Astrocyte of the spinal cord (primary cell): ENCODE measurements around the gene SLC7A6.

ENCODE experiments used
- DNase-seq: peaks from one replicate; pipeline ENCODE4 v3.0.0; 2011; ENCODE audit warnings: low read depth, low spot score
- H3K4me3 ChIP-seq: 2 replicates; pipeline ENCODE4 v1.5.1; 2011; ENCODE audit warnings: low read depth, mild to moderate bottlenecking, low read length, moderate library complexity
- in situ Hi-C: cut with HindIII; loops from 2 replicates; pipeline ENCODE4 v1.10.0; 2017; ENCODE audit warnings: low sequenced_read_pairs
- TF ChIP-seq, protein P1 (sequence below): IDR thresholded peaks from 2 replicates; pipeline ENCODE4 v1.5.1; 2012; ENCODE audit warnings: low read depth, mild to moderate bottlenecking, low read length, inconsistent platforms

SLC7A6 gene

DNA sequence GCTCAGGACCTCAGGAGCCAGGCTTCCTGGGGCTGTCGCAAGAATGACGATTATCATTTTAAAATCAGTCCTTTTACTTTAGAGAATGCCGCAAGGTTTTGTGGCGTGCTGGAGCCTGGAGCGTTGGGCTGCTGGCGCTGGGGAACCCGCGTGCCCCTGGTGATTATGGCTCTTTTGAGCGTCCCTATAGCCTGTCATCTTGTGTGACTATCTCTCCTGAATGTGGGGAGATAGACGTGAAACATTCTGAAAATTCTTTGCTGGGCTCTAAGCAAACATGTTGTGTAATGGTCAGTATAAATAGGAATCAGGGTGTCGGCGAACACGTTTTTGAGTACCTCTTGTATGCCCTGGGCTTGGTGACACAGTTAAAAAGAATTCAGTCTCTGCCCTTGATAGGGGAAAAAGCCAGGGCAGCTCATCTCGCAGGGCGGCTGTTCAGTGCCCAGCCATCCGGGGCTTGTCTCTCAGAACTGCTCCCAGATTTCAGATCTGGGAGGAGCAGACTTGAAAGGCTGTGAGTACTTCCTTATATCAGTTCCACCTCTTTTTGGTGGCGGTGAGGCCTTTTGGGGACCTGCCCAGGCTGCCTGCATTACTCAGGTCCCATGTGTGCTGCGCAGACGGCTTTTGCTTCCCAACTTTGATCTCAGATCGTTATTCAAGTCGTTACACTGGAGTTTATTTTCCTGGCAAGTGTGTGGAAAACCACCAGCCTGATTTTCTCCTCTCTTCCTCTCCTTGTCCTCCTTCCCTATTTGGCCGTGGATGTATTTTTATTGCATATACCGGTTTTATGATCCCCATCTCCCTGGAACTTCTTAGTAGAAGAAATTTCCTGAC, 973 bp downstream of the SLC7A6 start:
- peak; percentile 52 for DNase-seq
- in situ Hi-C loops: no loop called here
- TF ChIP-seq, protein P1, sequence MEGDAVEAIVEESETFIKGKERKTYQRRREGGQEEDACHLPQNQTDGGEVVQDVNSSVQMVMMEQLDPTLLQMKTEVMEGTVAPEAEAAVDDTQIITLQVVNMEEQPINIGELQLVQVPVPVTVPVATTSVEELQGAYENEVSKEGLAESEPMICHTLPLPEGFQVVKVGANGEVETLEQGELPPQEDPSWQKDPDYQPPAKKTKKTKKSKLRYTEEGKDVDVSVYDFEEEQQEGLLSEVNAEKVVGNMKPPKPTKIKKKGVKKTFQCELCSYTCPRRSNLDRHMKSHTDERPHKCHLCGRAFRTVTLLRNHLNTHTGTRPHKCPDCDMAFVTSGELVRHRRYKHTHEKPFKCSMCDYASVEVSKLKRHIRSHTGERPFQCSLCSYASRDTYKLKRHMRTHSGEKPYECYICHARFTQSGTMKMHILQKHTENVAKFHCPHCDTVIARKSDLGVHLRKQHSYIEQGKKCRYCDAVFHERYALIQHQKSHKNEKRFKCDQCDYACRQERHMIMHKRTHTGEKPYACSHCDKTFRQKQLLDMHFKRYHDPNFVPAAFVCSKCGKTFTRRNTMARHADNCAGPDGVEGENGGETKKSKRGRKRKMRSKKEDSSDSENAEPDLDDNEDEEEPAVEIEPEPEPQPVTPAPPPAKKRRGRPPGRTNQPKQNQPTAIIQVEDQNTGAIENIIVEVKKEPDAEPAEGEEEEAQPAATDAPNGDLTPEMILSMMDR: no peak
- peak overlapping the region; percentile 81 for H3K4me3 ChIP-seq

DNA sequence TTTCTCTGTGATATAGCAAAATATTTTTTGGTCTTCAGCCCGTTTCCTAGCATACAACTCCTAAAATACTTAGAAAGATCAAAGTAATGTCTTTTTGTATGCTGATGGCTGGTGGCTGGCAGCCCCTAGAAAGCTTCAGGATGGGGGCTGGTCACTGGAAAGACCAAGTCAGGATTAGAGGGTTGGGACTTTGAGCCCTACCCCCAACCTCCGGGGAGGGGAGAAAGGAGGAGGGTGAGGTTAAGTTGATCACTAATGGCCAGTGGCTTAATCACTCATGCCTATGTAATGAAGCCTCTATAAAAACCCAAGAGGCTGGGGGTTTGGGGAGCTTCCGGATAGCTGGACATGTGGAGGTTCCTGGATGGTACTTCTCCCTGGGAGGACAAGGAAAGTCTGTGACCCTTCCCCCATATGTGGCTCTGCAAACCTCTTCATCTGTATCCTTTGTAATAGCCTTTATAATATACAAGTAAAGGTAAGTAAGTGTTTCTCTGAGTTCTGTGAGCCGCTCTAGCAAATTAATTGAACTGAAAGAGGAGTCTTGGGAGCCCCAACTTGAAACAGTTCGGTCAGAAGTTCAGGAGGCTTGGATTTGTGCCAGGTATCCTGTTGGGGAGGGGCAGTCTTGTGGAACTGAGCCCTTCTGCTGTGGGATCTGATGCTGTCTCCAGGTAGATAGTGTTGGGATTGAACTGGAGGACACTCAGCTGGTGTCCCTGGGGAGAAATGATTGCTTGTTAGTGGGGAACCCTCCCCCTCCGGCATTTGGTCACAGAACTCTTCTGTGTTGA, 3.5 kb downstream of the SLC7A6 start:
- in situ Hi-C loops: no loop called here
- TF ChIP-seq, protein P1: no peak
- H3K4me3 ChIP-seq: no peak overlapping the region
- DNase-seq: no peak

DNA sequence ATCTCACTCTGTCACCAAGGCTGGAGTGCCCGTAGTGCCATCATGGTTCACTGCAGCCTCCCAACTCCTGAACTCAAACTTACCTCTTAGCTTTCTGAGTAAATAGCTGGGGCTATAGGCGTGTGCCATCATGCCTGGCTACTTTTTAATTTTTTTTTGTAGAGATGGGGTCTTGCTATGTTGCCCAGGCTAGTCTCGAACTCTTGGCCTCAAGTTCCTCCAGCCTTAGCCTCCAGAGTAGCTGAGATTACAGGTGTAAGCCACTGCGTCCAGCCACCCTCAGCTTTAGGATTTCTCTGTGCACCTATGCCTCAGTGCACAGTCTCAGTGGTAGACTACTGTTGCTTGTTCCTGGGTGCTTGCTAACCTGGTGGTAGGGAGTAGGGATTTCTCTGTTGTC, 5.5 kb downstream of the SLC7A6 start:
- H3K4me3 ChIP-seq: no peak overlapping the region
- TF ChIP-seq, protein P1: no peak
- DNase-seq: no peak
- in situ Hi-C loops: no loop called here

DNA sequence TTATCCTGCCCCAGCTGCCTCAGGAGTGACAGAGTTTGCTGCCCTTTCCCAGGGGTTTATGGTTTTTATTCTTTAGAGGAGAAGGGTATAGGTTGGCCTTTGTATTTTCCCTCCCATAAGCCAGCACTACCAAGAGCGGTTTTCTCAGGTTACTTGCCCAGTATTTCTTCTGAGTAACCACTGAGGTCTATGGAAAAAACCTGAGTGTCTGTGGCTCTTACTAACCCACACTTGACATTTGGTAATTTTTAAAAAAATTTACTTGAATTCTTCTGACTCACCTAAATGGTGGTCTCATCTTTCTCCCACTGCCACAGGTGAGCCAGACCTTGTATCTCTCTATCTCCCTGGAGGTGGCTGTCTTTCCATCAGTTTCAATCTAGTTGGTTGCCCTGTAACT, 6.0 kb downstream of the SLC7A6 start:
- TF ChIP-seq, protein P1: no peak
- no peak for DNase-seq
- in situ Hi-C loops: no loop called here
- no peak overlapping the region for H3K4me3 ChIP-seq

DNA sequence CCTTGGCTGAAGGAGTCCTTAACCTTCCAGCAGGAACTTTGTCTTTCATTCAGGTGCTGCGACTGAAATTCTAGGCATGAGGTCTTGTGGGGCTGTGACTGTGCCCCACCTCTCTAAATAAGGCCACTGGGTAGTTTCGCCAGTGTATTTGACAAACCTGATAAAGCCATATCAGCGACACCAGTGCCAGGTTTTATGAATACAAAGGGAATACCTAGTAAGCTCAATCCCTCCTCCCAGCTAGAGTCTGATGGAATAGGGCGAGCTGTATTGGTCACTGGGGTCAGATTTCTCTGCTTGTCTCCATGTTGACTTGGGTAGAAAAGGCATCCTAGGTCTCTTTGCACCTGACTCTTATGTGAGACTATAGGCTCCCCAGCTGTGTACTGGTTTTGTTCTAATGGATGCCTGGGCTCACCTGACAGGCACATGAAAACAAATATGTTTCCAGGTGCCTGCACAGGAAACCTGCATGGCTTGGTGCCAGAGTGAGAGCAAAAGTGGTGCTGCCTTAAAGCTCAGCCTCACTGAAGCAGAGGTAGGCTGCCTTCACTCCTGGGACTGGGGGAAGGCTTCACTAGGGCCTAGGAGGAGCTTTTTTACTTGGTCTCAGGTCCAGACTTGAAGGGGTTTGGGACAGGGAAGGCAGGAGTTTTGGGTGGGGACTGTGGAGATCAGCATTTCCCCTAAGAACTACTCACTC, 8.3 kb downstream of the SLC7A6 start:
- TF ChIP-seq, protein P1: no peak
- H3K4me3 ChIP-seq: no peak overlapping the region
- no peak for DNase-seq
- in situ Hi-C loops: no loop called here

DNA sequence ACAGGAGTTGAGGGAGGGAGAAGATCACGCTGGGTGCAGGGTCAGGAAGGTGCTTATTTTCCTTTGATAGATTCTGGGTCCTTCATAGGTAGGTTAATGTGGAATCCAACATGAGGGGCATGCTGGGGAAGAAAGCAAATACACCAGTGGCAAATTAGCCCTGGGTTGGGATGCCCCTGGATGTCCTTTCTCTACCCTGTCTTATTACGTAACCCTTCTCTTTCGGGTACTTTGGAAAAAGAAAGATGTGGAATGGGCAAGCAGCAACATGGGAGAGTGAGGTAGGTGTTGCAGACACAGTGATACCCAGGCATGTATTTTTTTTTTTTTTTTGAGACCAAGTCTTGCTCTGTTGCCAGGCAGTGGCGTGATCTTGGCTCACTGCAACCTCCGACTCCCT, 9.1 kb downstream of the SLC7A6 start:
- no peak for DNase-seq
- in situ Hi-C loops: no loop called here
- no peak overlapping the region for H3K4me3 ChIP-seq
- TF ChIP-seq, protein P1: no peak
